Naive thymus-derived CD8-positive, alpha-beta T cell (primary cell): ENCODE measurements around the gene PABPC4L. TPM values are rescaled to one million over a fixed set of nuclear protein-coding genes. Genes with fewer than 3 reads are reported as not detected.
"Not testable (repeated sequence)": the region's sequence is repeated elsewhere in the genome, so short reads cannot be mapped to it uniquely, and the experiment has no call there.

Experiments used
- ATAC-seq, 2 donors: fragments of 150-1000 bp; cut with Tn5 transposase in 1 of 2; sonication (Bioruptor Pico), chemical (Tn5 transposase) in 1 of 2; 1 replicate in 1 of 2; 2 replicates in 1 of 2; pipeline ENCODE4 v1.10.0; 2021; ENCODE audit warnings: mild to moderate bottlenecking in 2 of 2, moderate library complexity in 2 of 2
- POLR2A ChIA-PET: fragments of 350-600 bp; sonication (Branson Sonifier 250); formaldehyde crosslinking; loops from one replicate; lab custom pipeline; 2021; ENCODE audit warnings: antibody characterized with exemption; lab: Charles Lee
- DNase-seq, 10 donors: peaks; one replicate each; pipeline versions ENCODE4 v3.0.0 to v3.0.0-alpha.2; 2020 to 2022
- H3K27ac Mint-ChIP-seq, 10 donors: one replicate each; pipeline ENCODE4 v1.8.0; 2020 to 2022; ENCODE audit warnings: mild to moderate bottlenecking in 10 of 10, mixed read lengths in 10 of 10, moderate library complexity in 4 of 10, inconsistent platforms in 1 of 10
- H3K27me3 Mint-ChIP-seq, 5 donors: one replicate each; pipeline ENCODE4 v1.8.0; 2021 to 2022; ENCODE audit warnings: mixed read lengths in 5 of 5
- H3K36me3 Mint-ChIP-seq, 3 donors: one replicate each; pipeline ENCODE4 v1.8.0; 2020 to 2022; ENCODE audit warnings: mixed read lengths in 3 of 3, mild to moderate bottlenecking in 2 of 3, inconsistent platforms in 1 of 3
- H3K4me1 Mint-ChIP-seq, 4 donors: one replicate each; pipeline ENCODE4 v1.8.0; 2021 to 2022; ENCODE audit warnings: mixed read lengths in 4 of 4
- H3K4me3 Mint-ChIP-seq, 10 donors: one replicate each; pipeline ENCODE4 v1.8.0; 2020 to 2022; ENCODE audit warnings: mild to moderate bottlenecking in 10 of 10, mixed read lengths in 10 of 10, moderate library complexity in 6 of 10, inconsistent platforms in 1 of 10
- H3K9me3 Mint-ChIP-seq, 9 donors: one replicate each; pipeline ENCODE4 v1.8.0; 2020 to 2022; ENCODE audit warnings: mixed read lengths in 9 of 9, mild to moderate bottlenecking in 3 of 9, inconsistent platforms in 1 of 9, moderate library complexity in 1 of 9
- polyA plus RNA-seq, 3 donors: library from polyadenylated mRNA; unstranded; fragments of 300-500 nt; fragmentation: Illumina TruSeq; gene quantifications; one replicate each; pipeline ENCODE4 v1.2.3, GENCODE V29; 2021
- total RNA-seq, 8 experiments: library from RNA in 2 of 8; stranded (reverse) in 2 of 8; gene quantifications; one replicate each; pipeline ENCODE4 v1.2.3 and lab custom pipeline; 2021 to 2026

PABPC4L gene
- total RNA-seq (not detected), polyA plus RNA-seq (not detected), total RNA-seq (lab: John Stamatoyannopoulos, UW) (0 to 0.26 (median 0) reads per million in 6 experiments)

DNA sequence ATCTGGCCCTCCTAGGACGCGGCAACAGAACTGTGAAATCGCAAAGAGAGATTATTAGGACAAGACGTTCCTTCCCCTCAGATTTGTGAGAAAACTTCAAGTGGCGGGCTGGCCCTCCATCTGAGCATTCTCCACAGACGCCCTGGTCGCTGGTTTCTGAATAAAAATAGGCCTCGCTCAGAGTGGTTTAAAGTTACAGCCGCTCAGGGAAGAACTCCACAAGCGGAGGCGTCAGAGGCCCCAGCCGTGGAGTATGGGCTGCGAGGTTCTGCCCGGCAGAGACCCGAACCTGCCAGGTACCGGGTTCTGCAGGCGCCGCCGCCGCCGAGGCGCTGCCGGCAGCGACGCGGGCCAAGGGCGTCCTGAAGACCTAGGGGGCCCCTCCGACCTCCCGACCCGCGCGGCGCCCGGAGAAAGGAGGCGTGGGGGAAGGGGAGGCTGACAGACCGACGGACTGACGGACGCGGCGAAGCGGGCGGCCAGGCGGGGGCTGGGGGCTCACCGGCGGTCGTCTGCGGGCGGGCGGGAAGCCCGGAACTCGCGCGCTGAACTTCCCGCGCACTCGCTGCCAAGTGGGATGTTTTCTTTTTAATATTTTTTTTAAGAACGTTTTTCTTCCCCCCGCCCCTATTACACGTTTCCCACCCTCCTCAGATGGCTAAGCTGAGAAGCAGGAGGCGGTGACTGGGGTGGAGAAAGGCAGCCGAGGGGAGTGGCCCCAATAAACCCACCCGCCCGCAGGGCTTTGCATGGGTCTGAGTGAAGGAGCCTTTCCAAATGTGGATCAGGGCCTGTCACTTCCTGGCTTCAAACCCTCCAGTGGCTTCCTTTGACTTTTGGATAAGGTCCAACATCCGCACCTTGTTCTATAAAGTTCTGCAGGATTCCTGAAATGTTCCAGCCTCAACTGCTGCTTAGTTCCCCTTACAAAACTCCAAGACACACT, at the start of gene PABPC4L:
Gene PABPC4L (minus strand): TSS at position 574 of the 946 bp plus-strand sequence. CDS start 770 bp downstream, outside the sequence.
- Mint-ChIP-seq H3K27me3 (peaks cover 2 to 12% (median 9%) of the 10 kb centered on the region in 5 donors), H3K4me3 (no peak within 1 kb of the TSS), H3K9me3 (peaks cover 3 to 13% (median 7%) of the 10 kb centered on the region in 9 donors), H3K36me3 (peaks cover 0 to 9% (median 0%) of the 10 kb centered on the region in 3 donors), H3K27ac (no peak within 1 kb of the TSS), H3K4me1 (no peaks in the 10 kb centered on the region)
- no peak for ATAC-seq
- POLR2A ChIA-PET = no interaction called here
- no peak for DNase-seq

DNA sequence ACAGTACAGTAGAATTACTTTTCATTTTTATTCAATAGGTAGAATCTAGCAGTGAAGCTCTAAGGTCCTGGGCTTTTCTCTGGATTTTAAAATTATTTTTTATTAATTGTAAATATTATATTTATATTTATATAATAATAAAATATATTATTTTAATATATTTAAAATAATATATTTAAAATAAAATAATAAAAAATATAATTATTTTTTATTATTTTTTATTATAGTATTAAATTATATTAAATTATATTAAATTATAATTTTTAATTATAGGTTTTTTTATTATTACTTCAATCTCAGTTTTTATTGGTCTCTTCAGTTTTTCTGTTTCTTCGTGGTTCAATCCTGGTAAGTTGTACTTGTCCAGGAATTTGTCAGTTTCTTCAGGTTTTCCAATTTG, 49.7 kb upstream of the PABPC4L start:
- no peak overlapping the region for H3K4me3 Mint-ChIP-seq
- no peaks in the 10 kb centered on the region for H3K36me3 Mint-ChIP-seq
- no peaks in the 10 kb centered on the region for H3K4me1 Mint-ChIP-seq
- H3K9me3 Mint-ChIP-seq = peaks cover 2 to 34% (median 11%) of the 10 kb centered on the region in 9 donors
- no peaks in the 10 kb centered on the region for H3K27me3 Mint-ChIP-seq
- ATAC-seq (no peak), DNase-seq (no peak)
- no peak overlapping the region for H3K27ac Mint-ChIP-seq
- POLR2A ChIA-PET = no interaction called here

DNA sequence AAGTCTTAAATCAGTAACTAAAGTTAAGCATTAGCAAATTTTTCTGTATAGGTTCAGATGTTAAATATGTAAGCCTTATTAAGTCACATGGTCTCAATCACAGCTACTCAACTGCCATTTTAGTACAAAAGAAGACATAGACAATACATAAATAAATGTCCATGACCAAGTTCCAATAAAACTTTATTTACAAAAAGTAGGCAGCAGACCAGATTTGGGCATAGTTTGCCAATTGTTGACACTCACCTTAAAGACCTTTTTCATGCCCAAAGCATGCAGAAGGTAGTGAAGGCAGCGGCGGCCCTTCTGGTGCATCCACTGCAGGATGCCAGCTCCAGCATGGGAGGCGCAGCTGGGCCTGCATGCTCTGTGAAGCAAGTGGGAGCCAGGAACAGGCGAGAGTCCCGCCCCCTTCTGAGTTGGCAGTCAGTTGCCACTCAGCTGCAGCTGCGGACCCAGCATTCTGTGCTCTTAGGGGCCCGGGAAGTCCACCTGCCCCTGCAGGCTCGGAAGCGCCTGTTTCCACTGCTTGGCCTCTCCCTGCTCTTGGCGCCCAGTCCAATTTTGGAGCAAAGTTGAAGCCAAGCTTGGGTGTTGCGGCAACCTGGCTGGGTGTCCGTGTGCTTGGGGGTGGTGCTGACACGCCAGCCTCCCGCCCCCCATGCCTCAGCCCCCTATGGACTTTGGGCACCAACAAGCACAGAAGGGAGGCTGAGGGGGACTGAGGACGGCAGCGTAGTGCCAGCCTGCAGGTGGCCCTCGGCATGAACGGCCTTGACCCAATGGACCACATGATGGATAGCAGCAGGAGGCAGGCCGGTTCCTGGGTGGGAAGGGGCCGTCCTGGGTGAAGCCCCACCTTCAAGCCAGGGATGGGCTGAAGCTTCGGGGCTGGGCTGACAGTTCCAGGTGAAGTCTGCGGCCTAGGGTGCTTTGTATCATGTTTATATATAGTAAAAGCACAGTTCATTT, 42.4 kb upstream of the PABPC4L start:
- Mint-ChIP-seq H3K9me3 (peaks cover 2 to 15% (median 3%) of the 10 kb centered on the region in 9 donors), H3K4me1 (no peaks in the 10 kb centered on the region), H3K27ac (no peak overlapping the region), H3K36me3 (no peaks in the 10 kb centered on the region), H3K27me3 (no peaks in the 10 kb centered on the region), H3K4me3 (no peak overlapping the region)
- POLR2A ChIA-PET = no interaction called here
- no peak for DNase-seq
- no peak for ATAC-seq

DNA sequence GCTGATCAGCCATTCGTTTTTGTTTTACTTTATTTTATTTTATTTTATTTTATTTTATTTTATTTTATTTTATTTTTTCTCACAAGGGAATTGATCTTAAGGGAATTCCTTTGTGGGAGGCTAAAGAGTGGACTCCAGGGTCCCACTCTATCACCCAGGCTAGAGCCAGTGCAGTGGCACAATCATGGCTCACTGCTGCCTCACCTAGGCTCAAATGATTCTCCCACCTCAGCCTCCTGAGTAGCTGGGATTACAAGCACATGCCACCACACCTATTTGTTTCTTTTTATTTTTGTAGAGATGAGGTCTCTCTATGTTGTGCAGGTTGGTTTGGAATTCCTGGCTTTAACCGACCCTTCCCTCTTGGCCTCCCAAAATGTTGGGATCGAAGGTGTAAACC, 17.5 kb upstream of the PABPC4L start:
- peaks cover 0 to 23% (median 9%) of the 10 kb centered on the region in 9 donors for H3K9me3 Mint-ChIP-seq
- no peak overlapping the region for H3K4me3 Mint-ChIP-seq
- POLR2A ChIA-PET = no interaction called here
- H3K36me3 Mint-ChIP-seq = peaks cover 0 to 4% (median 0%) of the 10 kb centered on the region in 3 donors
- ATAC-seq = no peak
- H3K27ac Mint-ChIP-seq = no peak overlapping the region
- no peaks in the 10 kb centered on the region for H3K4me1 Mint-ChIP-seq
- H3K27me3 Mint-ChIP-seq = no peaks in the 10 kb centered on the region
- DNase-seq = no peak

DNA sequence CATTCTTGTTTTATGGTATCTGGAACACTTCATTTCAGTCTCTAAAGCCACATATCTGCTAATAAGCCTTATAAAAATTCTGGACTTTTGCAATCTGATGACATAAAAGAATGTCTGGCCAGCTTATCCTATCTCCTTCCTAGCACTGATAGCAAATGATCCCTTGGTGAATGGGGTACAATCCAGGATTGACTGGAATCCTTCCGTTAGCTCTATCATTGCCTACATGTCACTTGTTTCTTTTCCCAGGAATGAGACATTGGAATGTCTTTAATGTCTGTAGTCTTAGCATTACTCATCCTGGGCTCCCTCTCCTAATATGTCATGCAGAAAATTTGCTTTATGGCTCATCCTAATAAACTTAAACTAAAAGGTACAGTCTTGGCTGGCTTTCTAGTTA, 14.8 kb upstream of the PABPC4L start:
- Mint-ChIP-seq H3K36me3 (peaks cover 0 to 4% (median 0%) of the 10 kb centered on the region in 3 donors), H3K9me3 (peaks cover 0 to 23% (median 9%) of the 10 kb centered on the region in 9 donors), H3K27me3 (no peaks in the 10 kb centered on the region), H3K27ac (no peak overlapping the region), H3K4me1 (no peaks in the 10 kb centered on the region), H3K4me3 (no peak overlapping the region)
- no peak for ATAC-seq
- POLR2A ChIA-PET = no interaction called here
- DNase-seq = no peak

DNA sequence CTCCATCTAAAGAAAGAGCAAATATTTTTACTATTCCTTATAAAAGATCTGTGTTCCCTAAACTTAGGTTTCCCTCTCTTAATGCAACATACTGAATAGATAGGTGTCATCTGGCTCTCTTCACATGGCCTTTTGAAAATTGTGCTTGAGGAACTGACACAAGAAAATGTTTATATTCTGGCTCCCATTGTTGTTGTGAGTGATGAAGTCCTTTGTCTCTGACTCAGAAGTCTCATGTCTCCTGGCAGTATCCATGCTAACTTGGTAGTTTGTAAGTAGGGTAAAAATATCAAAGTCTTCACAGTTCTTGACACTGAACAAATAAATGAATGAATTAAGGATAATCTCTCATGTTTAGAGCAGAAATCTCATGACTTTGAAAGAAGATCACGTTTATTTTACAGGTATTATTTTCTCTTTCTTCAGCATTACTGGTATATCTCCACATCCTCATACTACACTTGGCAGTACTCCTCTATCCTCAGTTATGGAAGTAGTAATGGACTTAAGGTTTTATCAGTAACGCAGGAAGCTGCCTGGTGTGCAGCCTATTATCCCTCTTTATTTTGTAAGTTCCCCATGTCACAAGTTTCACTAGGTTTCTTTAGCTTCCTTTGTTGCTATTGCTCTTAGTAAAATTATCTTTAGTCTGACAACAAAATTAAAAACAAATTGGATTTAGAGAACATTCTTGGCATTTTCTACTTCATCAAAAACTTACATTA, 14.2 kb upstream of the PABPC4L start:
- ATAC-seq (no peak), DNase-seq (no peak)
- peaks cover 0 to 23% (median 9%) of the 10 kb centered on the region in 9 donors for H3K9me3 Mint-ChIP-seq
- no peak overlapping the region for H3K4me3 Mint-ChIP-seq
- no peaks in the 10 kb centered on the region for H3K4me1 Mint-ChIP-seq
- H3K36me3 Mint-ChIP-seq = peaks cover 0 to 4% (median 0%) of the 10 kb centered on the region in 3 donors
- H3K27me3 Mint-ChIP-seq = no peaks in the 10 kb centered on the region
- no peak overlapping the region for H3K27ac Mint-ChIP-seq
- POLR2A ChIA-PET = no interaction called here

DNA sequence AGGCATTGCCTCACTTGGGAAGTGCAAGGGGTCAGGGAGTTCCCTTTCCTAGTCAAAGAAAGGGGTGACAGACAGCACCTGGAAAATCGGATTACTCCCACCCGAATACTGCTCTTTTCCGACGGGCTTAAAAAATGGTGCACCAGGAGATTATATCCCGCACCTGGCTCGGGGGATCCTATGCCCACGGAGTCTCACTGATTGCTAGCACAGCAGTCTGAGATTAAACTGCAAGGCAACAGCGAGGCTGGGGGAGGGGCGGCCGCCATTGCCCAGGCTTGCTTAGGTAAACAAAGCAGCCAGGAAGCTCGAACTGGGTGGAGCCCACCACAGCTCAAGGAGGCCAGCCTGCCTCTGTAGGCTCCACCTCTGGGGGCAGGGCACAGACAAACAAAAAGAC, 6.4 kb upstream of the PABPC4L start:
- DNase-seq, H3K27me3 Mint-ChIP-seq, H3K4me1 Mint-ChIP-seq, H3K27ac Mint-ChIP-seq, ATAC-seq, H3K4me3 Mint-ChIP-seq, POLR2A ChIA-PET, H3K36me3 Mint-ChIP-seq: not testable (repeated sequence)
- H3K9me3 Mint-ChIP-seq = peaks cover 3 to 21% (median 10%) of the 10 kb centered on the region in 9 donors

DNA sequence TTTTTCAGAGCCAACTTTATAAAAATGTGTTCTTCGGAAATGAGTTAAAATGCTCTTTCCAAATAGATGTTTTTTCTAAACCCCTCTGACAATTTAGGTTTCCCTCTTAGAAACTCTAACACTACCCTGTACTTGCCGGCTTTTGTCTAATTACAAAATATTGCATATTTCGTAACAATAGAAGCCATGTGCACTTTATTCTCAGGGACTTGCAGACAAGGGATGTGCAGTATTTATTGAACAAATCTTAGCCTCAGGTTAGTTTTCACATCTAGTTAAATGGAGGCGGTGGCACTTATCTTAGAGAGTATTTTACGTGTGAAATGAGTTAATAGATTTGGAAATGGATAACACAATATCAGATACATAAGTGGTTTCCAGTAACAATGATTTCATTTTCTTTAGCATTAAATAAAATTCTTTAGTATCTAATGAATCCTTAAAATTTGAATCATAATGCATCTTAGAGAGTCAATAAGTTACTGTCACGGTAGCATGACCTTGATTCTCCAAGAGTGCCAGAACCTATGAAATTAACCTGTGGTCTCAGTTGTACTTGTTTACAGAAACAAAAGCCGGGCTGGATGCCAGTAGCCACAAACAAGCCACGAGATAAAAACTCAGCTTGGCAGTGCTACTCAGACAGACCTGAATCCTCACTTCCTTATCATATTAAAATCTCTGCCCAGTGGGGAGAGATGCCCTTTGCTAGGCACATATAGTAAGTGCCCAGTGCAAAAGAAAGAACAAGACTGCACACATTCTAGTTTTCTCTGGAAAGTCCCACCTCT, 772 bp upstream of the PABPC4L start:
- peaks cover 0 to 9% (median 0%) of the 10 kb centered on the region in 3 donors for H3K36me3 Mint-ChIP-seq
- peaks cover 2 to 12% (median 9%) of the 10 kb centered on the region in 5 donors for H3K27me3 Mint-ChIP-seq
- no peak for ATAC-seq
- no peak overlapping the region for H3K27ac Mint-ChIP-seq
- no peaks in the 10 kb centered on the region for H3K4me1 Mint-ChIP-seq
- H3K9me3 Mint-ChIP-seq = peaks cover 4 to 17% (median 8%) of the 10 kb centered on the region in 9 donors
- no peak for DNase-seq
- no peak overlapping the region for H3K4me3 Mint-ChIP-seq
- POLR2A ChIA-PET = no interaction called here

DNA sequence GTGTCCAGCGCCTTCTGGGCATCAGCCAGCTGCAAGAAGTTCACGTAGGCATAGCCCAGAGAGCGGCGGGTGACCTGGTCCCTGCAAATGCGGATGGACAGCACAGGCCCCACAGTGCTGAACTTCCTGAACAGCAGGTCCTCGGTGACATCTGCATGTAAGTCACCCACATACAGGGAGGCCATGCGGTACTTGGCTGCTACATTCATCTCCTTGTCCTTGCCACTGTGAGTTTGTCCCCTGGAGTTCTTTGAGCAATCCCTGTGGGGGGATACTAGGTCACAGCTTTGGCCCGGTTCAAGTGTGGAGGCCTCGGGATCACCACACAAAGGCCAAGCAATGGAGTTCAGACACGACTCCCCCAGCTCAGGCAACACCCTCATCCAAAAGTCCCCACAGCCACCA, 776 bp downstream of the PABPC4L start:
- Mint-ChIP-seq H3K9me3 (peaks cover 0 to 10% (median 5%) of the 10 kb centered on the region in 9 donors), H3K36me3 (peaks cover 0 to 9% (median 0%) of the 10 kb centered on the region in 3 donors), H3K4me1 (no peaks in the 10 kb centered on the region), H3K27ac (no peak overlapping the region), H3K4me3 (no peak overlapping the region), H3K27me3 (peaks cover 2 to 12% (median 9%) of the 10 kb centered on the region in 5 donors)
- DNase-seq (no peak), ATAC-seq (no peak)
- POLR2A ChIA-PET = no interaction called here

- DNase-seq (no peak), ATAC-seq (no peak)
- no peak overlapping the region for H3K27ac Mint-ChIP-seq
- H3K4me3 Mint-ChIP-seq = no peak overlapping the region
- no peaks in the 10 kb centered on the region for H3K27me3 Mint-ChIP-seq
- POLR2A ChIA-PET = no interaction called here
- no peaks in the 10 kb centered on the region for H3K4me1 Mint-ChIP-seq
- H3K9me3 Mint-ChIP-seq = peaks cover 0 to 38% (median 6%) of the 10 kb centered on the region in 9 donors
- H3K36me3 Mint-ChIP-seq = no peaks in the 10 kb centered on the region
These were observed 11.6 kb downstream of the PABPC4L start for GRCh38 chr4:134189949-134190348.

GRCh38 chr4:134189480-134189879, 12.1 kb downstream of the PABPC4L start:
- Mint-ChIP-seq H3K9me3 (peaks cover 0 to 38% (median 6%) of the 10 kb centered on the region in 9 donors), H3K4me1 (no peaks in the 10 kb centered on the region), H3K4me3 (no peak overlapping the region), H3K27ac (no peak overlapping the region), H3K36me3 (no peaks in the 10 kb centered on the region), H3K27me3 (no peaks in the 10 kb centered on the region)
- no peak for ATAC-seq
- POLR2A ChIA-PET = no interaction called here
- no peak for DNase-seq
